Neural crest cell (in vitro differentiated cells): ENCODE results near the gene DCPS. TPM values are rescaled to one million over a fixed set of nuclear protein-coding genes. Genes with fewer than 3 reads are reported as not detected.

ENCODE experiments used
- DNase-seq: peaks from one replicate; pipeline ENCODE4 v3.0.0; 2021; ENCODE audit warnings: low read depth, mixed read lengths, low spot score
- H3K27ac Mint-ChIP-seq: one replicate; pipeline ENCODE4 v1.8.0; 2021; ENCODE audit warnings: mild to moderate bottlenecking, mixed read lengths; ENCODE audit not compliant: unreplicated experiment
- H3K27me3 Mint-ChIP-seq: 2 replicates; pipeline ENCODE4 v1.8.0; 2021; ENCODE audit warnings: low read depth, mild to moderate bottlenecking, mixed read lengths
- H3K36me3 Mint-ChIP-seq: 2 replicates; pipeline ENCODE4 v1.8.0; 2021; ENCODE audit warnings: low read depth, mild to moderate bottlenecking, mixed read lengths
- H3K4me1 Mint-ChIP-seq: 2 replicates; pipeline ENCODE4 v1.8.0; 2021; ENCODE audit warnings: mixed read lengths
- H3K4me3 Mint-ChIP-seq: one replicate; pipeline ENCODE4 v1.8.0; 2021; ENCODE audit warnings: mild to moderate bottlenecking, mixed read lengths
- H3K9me3 Mint-ChIP-seq: 2 replicates; pipeline ENCODE4 v1.8.0; 2021; ENCODE audit warnings: mixed read lengths
- CTCF ChIP-seq: fragments of 200-600 bp; sonication (generic); conservative IDR thresholded peaks from 2 replicates; pipeline ENCODE4 v1.5.0; 2021; ENCODE audit warnings: antibody characterized with exemption, mild to moderate bottlenecking
- total RNA-seq: library from RNA; stranded (reverse); gene quantifications from 2 replicates; pipeline ENCODE4 v1.2.1, GENCODE V29; 2021

Gene DCPS
- total RNA-seq, 1 donor from 2014 or later = 23.3 TPM

- Mint-ChIP-seq H3K4me3 (no peak overlapping the region), H3K36me3 (peaks cover 7% of the 10 kb centered on the region), H3K9me3 (no peaks in the 10 kb centered on the region), H3K27ac (peak overlapping the region; percentile 35), H3K27me3 (no peaks in the 10 kb centered on the region), H3K4me1 (peaks cover 50% of the 10 kb centered on the region)
- TF ChIP-seq CTCF = no peak
- no peak for DNase-seq
These were observed 33.2 kb downstream of the DCPS start for GRCh38 chr11:126337126-126337473.

- peaks cover 50% of the 10 kb centered on the region for H3K4me1 Mint-ChIP-seq
- no peaks in the 10 kb centered on the region for H3K27me3 Mint-ChIP-seq
- H3K36me3 Mint-ChIP-seq = peaks cover 12% of the 10 kb centered on the region
- no peaks in the 10 kb centered on the region for H3K9me3 Mint-ChIP-seq
- no peak for TF ChIP-seq CTCF
- H3K4me3 Mint-ChIP-seq = no peak overlapping the region
- H3K27ac Mint-ChIP-seq = peak overlapping the region; percentile 35
- no peak for DNase-seq
These were observed 33.8 kb downstream of the DCPS start for GRCh38 chr11:126337474-126338241.

GRCh38 chr11:126338346-126339055 lies 34.6 kb downstream of the DCPS start:
- no peak for DNase-seq
- Mint-ChIP-seq H3K4me3 (no peak overlapping the region), H3K27ac (no peak overlapping the region), H3K9me3 (no peaks in the 10 kb centered on the region), H3K27me3 (no peaks in the 10 kb centered on the region), H3K36me3 (peaks cover 12% of the 10 kb centered on the region), H3K4me1 (peaks cover 50% of the 10 kb centered on the region)
- TF ChIP-seq CTCF = no peak

- peaks cover 16% of the 10 kb centered on the region for H3K36me3 Mint-ChIP-seq
- peaks cover 50% of the 10 kb centered on the region for H3K4me1 Mint-ChIP-seq
- DNase-seq = no peak
- peak overlapping the region; percentile 45 for H3K27ac Mint-ChIP-seq
- H3K4me3 Mint-ChIP-seq = no peak overlapping the region
- no peak for TF ChIP-seq CTCF
- no peaks in the 10 kb centered on the region for H3K9me3 Mint-ChIP-seq
- no peaks in the 10 kb centered on the region for H3K27me3 Mint-ChIP-seq
These were observed 35.4 kb downstream of the DCPS start for GRCh38 chr11:126339073-126339862.

- Mint-ChIP-seq H3K27ac (peak overlapping the region; percentile 57), H3K4me1 (peaks cover 48% of the 10 kb centered on the region), H3K27me3 (no peaks in the 10 kb centered on the region), H3K4me3 (no peak overlapping the region), H3K36me3 (peaks cover 16% of the 10 kb centered on the region), H3K9me3 (no peaks in the 10 kb centered on the region)
- no peak for DNase-seq
- no peak for TF ChIP-seq CTCF
These were observed 36.1 kb downstream of the DCPS start for GRCh38 chr11:126339863-126340434.
